IPS DF 4.7 (cell line): ENCODE measurements around the gene MAML2.

ENCODE experiments used
- DNase-seq: peaks from one replicate; pipeline ENCODE4 v3.0.0-alpha.2; 2013; ENCODE audit warnings: low spot score; ENCODE audit errors: extremely low read depth

Gene MAML2

DNA sequence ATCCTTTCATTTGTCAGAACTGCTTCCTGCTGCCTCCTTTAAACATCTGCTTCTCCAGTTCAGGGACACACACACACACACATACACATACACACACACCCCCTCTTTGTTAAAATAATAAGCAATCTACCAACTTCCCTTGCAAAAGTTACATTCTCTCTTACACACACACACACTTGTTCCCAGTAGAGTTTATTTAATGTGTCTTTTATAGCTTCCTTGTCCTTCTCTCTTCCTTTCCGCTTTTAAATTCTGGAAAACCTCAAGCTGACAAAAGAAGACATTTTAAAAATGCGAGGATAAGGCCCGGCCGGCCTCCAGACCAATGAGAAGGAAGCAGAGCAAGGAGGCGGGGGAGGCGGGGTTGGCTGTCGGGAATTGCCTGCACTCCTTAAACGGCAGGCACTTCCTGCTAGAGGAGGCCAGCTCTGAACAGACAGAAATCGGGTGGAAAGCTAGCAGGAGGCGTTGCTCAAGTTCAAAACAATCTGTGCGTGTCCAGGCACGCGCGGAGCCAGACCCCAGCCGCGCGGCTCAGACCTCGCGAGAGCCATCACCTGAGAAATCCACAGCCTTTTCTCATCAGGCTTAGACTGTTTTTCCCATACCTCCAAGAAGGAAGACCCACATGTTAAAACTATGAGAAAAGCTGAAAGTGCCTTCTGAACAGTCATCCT, 99.9 kb downstream of the MAML2 start:
- DNase-seq: peak; percentile 49

DNA sequence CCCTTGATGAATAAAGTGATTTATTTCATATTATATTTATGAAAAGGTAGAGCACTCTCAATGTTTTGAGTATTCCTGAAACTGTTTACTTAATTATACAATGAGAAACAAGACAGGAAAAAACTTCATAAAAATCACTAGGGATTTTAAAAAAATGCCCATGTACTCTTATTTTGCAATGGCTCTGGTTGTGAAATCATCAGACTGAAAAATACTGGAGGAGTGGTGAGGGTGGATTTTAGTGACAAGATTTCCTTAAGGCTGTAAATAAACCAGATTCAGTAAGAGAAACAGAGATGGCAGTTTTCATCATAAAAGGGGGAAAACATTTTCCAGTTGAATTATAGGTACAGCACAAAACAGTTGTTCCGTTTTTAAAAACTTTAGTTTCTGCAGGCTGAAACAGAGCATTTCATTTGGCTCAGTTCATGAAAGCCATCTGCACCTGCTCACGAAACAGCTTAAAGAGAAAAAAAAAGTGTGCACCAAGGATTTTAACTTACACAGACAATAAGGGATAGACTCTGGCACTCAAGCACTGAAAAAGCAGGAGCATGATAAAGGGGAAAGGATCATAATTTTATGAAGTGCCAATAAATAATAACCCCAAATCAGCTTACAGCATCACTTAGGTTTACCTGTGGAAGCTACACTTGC, 100.7 kb downstream of the MAML2 start:
- no peak for DNase-seq

DNA sequence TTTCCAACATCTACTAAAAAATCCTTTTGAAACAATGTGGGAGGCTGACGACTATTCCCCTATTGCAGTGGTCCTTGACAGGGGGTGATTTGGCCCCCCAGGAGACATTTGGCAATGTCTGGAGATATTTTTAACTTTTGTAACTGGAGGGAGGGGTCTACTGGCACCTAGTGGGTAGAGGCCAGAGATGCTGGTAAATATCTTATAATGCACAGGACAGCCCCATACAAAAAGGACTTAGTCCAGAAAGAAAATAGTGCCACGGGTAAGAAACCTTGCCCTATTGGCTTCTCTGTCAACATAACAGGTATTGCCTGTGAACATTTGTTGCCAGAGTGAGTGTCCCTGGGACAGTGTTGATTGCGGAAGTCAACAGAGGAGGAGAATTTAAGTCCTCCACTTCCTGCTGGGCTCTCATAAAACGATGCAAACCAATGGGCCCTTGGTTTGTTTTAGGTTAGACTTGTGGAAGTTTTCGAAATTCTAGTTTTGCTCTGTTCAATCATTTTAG, 101.6 kb downstream of the MAML2 start:
- DNase-seq: no peak

DNA sequence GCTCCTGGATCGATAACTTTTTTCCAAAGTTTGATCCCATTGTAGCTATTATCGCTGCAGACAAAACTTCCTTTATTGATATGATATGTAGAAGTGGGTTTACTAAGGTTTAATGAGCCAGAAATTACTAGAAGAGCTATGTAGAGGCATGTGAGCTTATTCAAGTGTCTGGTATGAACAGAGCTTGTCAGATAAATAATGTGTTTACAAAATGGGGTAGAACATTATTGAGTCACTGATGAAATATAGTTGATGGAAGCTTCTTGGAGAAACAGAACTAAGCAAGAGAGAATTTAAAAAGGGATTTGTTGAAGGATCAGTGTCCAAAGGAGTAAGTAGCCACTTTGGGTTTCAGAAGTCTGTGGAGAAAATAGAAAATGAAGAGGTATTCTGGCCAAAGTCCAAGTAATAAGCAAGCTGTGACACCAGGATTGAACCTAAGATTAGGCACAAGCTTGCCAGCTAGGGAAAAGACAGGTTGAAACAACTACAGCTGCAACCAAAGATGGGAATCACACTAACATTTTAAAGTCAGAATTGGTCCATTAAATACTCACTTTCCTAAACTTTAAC, 104.3 kb downstream of the MAML2 start:
- no peak for DNase-seq

DNA sequence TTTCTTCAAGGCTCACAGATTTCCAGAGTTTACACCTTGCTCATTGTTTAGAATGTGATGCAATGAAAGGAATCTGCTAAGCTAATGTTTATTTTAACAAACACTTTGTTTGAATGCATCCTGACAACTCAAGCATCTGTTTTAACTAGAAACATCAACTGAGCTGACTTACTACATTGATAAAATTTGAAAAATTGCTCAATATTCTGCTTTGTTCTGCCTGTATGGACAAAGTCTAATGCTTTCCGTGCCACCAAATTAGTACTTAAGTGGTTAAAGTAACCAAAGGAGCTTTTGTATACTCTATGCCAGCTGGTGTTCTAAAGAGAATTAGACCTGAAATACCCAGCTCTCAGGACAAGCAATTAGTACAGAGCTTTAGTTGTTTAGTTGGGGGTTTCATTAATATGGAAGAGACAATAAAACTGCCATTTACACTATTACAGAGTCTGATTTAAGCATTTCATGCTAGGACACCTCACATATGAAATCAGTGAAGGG, 105.2 kb downstream of the MAML2 start:
- DNase-seq: no peak

DNA sequence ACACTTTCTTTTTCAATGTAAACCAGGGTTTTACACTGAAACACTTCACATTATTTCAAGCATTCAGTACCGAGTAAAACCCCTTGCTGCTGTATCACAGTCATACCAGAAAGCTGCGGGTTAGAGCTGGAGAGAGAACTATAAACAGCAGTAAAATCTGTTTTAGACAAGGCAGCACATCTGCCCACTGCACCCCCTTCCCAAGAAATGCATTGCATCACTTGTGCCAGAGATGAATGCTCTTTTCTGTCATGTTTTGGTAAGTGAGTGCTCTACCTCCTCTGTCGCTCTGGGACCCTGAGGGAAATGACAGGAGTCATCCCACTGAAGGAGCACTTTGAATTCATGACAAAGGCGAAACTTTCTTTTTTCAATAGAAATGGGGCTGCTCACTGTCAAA, 107.2 kb downstream of the MAML2 start:
- DNase-seq: no peak

DNA sequence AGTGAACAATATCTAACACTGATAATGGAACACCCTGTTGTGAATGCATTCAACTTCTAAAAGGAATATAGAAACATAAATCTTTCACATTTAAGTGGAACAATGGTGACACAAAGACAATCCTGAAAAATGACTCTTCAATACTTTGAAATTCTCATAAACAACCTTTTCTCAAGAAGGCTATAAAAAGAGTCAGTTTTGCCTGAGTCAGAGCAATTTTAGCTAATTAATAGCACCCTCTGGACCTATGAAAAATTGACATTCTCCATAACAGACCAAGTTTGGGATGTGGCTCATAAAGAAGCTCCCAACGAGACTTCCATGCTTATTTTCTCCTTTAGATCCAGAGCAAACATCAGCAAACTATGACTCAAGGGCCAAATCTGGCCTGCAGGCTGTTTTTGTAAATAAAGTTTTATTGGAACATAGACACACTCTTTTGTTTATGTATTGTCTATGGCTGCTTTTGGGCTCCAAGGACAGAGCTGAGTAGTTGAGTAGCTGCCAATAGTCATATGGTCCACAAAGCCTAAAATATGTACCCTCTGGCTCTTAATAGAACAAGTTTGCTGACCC, 108.0 kb downstream of the MAML2 start:
- no peak for DNase-seq

DNA sequence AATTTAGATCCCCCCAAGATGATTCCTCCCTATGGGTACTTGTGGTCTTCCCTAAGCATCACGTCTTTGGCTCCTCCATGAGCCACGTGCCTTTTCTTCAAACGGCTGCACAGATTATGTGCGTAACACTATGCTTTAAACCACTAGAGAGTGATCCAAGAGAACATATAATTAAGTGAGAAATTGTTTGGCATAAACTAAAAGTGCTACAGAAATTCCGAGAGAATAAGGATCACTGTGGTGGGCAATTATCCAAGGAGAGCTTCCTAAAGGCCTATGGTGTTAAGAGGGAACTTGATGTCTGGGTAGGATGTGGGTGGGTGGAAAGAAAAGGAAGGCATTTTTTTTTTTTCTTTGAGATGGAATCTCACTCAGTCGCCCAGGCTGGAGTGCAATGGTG, 110.9 kb downstream of the MAML2 start:
- no peak for DNase-seq

DNA sequence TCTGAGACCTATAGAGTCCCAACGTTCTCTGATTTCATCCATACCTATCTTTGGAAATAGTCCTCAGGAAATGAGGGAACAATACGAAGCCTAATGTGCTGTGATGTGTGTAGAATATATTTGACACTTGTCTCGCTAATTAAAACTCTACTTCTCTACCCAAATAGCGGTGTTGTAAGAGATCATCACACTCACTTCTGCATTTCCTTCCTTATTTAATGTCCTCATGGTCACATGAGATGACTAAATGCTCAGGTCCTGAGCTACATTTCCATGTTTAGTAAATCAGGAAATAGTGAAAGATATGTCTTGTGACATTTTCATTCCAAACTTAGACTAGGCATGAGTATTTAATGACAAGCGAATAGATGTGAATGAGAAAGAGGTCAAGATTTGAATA, 112.3 kb downstream of the MAML2 start:
- DNase-seq: no peak

DNA sequence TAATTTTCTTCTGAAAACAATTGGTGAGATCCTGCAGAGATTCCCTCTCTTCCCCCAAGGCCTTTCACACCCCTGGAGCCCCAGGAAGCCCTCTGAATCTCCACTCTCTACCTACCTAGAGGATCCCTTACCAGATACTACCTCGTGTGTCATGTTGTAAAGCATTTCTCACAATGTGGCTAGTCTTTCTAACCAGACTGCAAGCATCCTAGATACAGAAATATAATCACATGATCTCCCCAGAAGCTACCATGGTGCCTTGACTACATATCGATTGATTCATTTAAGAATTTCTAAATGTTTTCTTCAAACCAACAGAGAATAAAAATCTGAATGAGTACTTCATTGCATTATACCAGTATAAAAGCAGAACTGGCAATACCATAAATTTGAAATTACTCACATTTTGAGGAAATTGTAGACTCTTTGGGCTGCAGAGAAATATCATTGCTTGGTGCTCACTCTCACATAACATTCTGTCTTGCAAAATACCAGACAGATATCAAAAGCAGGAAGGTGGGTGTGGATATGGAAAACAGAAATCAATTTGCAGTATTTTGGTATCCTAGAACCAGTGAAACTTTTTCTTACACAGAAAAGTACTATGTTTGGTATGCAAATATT, 113.5 kb downstream of the MAML2 start:
- no peak for DNase-seq

DNA sequence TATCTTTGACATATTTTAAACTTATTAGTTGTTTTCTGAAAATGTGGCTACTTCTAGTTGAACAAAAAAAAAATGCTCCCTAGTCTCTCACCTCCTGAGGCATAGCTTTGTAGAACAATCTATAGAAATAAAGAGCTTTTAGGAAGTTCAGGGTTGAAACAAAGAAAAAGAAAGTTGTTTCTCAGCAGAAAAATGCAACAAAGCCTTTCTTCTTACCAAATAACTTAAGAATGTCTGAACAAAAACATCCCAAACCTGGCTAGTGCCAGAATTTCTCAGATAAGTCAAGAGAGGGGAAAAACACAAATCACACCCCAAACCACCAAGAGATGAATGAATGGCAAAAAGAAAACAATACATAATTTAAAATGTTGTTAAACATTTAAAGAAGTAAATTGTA, 114.1 kb downstream of the MAML2 start:
- no peak for DNase-seq

DNA sequence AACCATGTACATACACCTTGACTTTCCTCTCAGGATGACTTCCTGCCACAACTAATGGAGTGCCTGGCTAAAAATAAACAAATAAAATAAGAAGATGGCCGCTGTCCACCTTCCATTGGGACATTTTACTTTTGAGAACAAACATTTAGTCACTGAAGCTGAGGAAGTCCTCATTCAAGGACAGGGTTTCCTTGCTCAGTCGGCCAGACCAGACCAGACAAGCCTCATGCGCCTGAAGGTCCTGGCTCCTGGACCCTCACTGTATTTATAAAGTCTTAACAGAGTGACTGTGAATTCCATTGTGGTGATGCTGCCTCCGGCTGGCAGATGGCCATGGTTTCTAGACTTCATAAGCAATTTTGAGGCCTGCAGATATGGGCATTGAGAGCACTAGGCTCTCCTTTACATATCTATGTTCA, 114.5 kb downstream of the MAML2 start:
- DNase-seq: no peak

DNA sequence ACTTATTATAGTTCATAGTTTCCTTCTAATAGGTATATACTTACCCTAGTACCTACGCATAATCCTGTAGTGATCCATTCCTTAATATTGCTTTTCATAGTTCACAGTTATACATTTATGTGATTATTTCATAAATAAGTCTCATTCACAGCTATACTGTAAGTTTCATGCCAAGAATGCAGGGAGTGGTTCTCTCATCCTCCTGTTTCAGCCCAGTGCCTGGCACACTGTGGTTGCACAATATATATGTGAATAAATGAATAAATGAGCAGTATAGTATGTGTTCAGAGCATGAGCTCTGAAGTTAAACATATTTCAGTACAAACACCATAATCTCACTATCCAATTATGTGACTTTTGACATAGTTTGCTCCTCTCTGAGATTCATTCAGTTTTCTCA, 115.8 kb downstream of the MAML2 start:
- DNase-seq: no peak

DNA sequence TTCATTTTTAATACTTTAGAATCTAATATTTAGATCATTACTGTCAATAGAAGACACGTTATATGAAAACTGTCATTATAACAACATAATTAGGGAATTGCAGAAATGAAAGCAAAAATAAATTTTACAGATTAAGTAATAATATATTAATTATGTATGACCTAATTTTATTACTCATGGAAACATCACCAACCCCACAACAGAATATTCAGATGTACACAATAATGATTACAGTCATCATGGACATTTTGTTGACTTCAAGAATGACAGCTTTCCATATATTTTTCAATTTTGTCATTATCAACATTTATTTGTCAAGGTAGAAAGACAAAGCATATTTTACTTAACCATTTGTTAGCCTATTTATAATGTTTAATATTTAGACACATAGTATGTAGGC, 119.9 kb downstream of the MAML2 start:
- DNase-seq: no peak

DNA sequence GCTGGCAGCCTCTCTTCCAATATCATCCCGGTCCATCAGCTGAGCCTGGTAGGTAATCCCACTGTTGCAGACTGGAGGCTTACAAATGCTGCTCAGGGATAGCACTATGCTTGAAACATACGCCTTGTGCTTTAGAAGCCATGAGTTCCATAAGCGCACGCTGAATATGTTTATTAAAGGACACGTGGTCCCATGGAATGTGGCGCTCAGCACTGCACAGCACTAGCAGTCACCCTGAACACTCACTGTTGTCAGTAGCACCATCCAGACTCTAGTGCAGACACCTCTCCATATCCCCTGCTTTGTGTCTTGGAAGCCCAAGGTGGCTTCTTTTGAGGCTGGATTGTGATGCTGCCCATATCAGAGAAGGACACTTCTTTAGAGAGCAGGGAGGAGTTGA, 120.9 kb downstream of the MAML2 start:
- no peak for DNase-seq

DNA sequence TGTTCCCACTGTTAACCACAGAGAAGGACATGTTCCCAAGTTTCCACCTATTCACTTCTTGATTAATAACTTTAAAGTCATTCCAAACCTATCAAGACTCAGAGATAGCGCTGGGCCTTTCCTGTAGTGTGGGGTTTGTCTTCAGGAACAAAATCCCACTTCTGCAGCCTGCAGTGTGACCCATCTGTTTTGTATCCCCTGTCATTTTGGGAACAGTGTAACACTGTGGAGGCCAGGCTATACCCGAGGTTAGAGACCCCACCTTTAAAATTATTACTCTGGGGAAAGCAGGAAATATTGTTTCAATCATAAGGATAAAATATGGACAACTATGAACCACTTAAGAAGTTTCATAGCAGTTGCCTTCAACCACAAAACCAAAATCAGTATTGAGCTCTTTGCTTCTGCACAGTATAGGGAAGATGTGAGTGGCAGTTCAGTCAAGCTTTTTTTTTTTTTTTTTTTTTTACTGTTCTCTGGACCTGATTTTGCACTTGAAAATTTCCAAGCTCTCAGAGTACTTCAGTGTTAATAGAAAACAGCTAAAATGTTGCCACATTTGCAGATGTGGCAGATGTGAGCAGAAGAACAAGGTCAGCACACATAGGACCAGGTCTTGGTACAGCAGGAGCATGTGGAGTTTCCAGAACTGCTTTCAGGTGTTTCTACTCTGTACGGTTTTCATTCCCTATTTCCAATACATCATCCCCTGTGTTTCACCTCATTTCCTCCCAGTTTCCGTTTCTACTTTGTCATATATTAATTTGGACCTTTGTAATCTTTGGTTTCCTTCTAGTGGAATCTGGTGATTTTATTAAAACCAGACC, 121.5 kb downstream of the MAML2 start:
- no peak for DNase-seq

DNA sequence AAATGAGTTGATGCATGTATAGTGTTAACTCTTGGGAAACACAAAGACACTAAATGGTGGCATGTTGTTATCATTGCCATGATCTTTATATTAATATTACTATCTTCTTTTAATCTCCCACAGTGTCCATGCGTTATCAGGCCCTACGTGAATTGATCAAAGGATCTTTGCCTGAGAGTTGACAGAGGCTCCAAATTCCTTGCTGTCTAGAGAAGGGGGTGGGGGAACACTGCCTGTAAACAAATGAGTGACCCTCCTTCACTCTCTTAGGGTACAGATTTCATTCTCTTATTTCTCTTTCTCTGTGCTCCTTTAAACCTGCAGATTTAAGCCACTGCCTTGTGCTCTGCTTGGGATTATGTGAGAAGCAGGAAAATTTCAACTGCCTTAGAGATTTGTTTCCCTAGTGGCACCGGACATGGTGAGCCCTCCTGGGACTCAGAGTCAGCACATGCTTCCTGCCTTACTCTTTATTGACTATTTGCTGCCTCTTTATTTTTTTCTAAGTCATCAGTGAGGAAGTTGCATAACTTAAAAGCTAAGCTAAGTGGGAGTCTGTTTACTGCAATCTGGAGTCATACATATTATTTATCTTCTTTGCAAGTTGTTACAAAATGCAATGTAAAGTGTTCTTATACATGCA, 122.9 kb downstream of the MAML2 start:
- no peak for DNase-seq

DNA sequence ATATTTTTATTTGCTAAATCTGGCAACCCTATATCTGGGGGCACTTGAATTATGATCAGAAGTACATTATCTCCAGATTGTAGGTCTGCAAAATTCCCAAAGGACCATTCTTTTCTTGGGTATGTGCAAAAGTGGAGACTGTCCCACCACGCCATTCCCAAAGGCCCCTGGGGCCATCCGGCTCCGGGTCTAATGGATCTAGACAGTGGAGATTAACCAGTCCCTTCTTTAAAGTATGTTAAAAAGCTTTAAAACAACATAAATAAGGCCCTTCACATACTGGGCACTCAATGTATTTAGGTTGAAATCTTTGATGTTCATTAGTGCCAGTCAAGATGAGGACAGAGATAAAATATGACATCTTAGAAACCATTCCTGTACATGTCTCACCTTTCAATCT, 124.1 kb downstream of the MAML2 start:
- no peak for DNase-seq

DNA sequence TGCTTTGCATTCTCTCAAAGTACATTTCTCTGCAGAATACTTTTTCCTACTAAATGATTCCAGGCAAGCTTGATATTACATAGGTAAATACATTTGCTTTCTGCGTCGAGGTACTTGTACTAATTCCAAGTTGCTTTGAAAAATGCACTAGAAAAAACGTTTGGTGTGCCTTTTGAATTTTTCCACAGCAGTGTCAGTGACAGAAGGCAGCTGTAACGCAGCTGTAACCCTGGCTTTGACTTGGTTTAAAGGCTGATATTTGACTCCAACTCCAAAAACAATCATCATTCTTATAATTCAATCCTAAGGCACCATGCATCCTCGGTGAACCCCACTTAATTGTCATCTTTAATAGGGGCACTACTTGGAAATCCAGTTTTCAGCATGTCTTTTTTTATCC, 125.0 kb downstream of the MAML2 start:
- no peak for DNase-seq

DNA sequence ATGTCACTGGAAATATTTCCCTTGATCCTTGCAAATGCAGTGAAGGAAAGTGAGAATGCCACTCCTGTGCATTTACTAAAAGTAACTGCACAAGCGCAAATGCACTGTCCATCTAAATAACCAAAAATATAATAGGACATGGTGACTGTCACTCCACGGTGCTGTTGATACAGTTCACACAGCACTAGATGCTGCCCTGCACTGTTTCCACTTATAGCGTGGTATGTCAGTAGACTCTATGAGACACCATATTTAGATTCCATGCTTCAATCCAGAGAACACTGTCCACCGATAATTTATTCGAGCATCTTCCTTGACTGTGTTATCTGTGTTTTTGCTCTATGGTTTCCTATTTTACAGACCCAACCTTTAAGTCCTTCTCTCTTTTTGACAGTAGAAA, 125.8 kb downstream of the MAML2 start:
- no peak for DNase-seq
